ENCODE results near the gene ROR1.

- no peak for TF ChIP-seq EZH2 (IDR thresholded peaks at IDR 0.05; ENCODE audit: borderline replicate concordance, insufficient read depth, low read depth, low read length, poor library complexity, severe bottlenecking)
- TF ChIP-seq CTCF (IDR thresholded peaks at IDR 0.05) = no peak
Observed at GRCh38 chr1:64150266-64150665, 376.4 kb downstream of the ROR1 start.
